ENCODE data around the gene RNF220. TPM values are rescaled to one million over a fixed set of nuclear protein-coding genes. Genes with fewer than 3 reads are reported as not detected.

RNF220 gene
- total and polyA plus RNA-seq, 11 donors = 54.2 to 108 (median 62.4) TPM

GRCh38 chr1:44496541-44497171 is 91.6 kb downstream of the RNF220 start:
- H3K9me3 ChIP-seq = no peaks in the 10 kb centered on the region
- 49 to 59% (median 51%) methylated on average over 6 of the region's 6 CpGs for WGBS, 4 donors
- H3K4me3 ChIP-seq = no peak overlapping the region
- peaks cover 0 to 33% (median 9%) of the 10 kb centered on the region in 12 donors for H3K4me1 ChIP-seq
- no peaks in the 10 kb centered on the region for H3K36me3 ChIP-seq
- TF ChIP-seq CTCF (IDR thresholded peaks at IDR 0.05) (no peak), POLR2A (IDR thresholded peaks at IDR 0.05) (no peak)
- peaks cover 0 to 6% (median 0%) of the 10 kb centered on the region in 9 donors for H3K27me3 ChIP-seq
- peak overlapping the region in 4 of 12 donors; percentile 14 to 62 (median 46) for H3K27ac ChIP-seq
- ATAC-seq (peak; percentile 84 to 88 (median 86)), DNase-seq (peak in 4 of 5 donors; percentile 46 to 79 (median 47))
- intact Hi-C loops (cut with DNase I) = loop anchor here in 5 of 10 donors (5.0 kb wide), 4 partner anchors 74 to 279 kb away; no protein-coding TSS in a partner anchor

- no peak overlapping the region for H3K27ac ChIP-seq
- no peaks in the 10 kb centered on the region for H3K9me3 ChIP-seq
- ATAC-seq (no peak), DNase-seq (no peak)
- intact Hi-C loops (cut with DNase I) = loop anchor here in 5 of 10 donors (5.0 kb wide), 4 partner anchors 75 to 280 kb away; no protein-coding TSS in a partner anchor
- 65 to 72% (median 70%) methylated on average over 12 of the region's 12 CpGs for WGBS, 4 donors
- no peak overlapping the region for H3K4me3 ChIP-seq
- H3K36me3 ChIP-seq = no peaks in the 10 kb centered on the region
- H3K4me1 ChIP-seq = peaks cover 0 to 36% (median 9%) of the 10 kb centered on the region in 12 donors
- peaks cover 0 to 6% (median 0%) of the 10 kb centered on the region in 9 donors for H3K27me3 ChIP-seq
- no peak for TF ChIP-seq POLR2A (IDR thresholded peaks at IDR 0.05)
- no peak for TF ChIP-seq CTCF (IDR thresholded peaks at IDR 0.05)
These were observed 92.5 kb downstream of the RNF220 start for GRCh38 chr1:44497422-44498170.

- H3K27me3 ChIP-seq = peaks cover 0 to 6% (median 0%) of the 10 kb centered on the region in 9 donors
- peaks cover 0 to 36% (median 9%) of the 10 kb centered on the region in 12 donors for H3K4me1 ChIP-seq
- intact Hi-C loops (cut with DNase I) = loop anchor here in 5 of 10 donors (5.0 kb wide), 4 partner anchors 77 to 282 kb away; no protein-coding TSS in a partner anchor
- TF ChIP-seq CTCF (IDR thresholded peaks at IDR 0.05) (no peak), POLR2A (IDR thresholded peaks at IDR 0.05) (no peak)
- H3K9me3 ChIP-seq = no peaks in the 10 kb centered on the region
- no peaks in the 10 kb centered on the region for H3K36me3 ChIP-seq
- WGBS, 4 donors = 82 to 91% (median 87%) methylated on average over 3 of the region's 3 CpGs
- H3K27ac ChIP-seq = no peak overlapping the region
- ATAC-seq (peak in 1 of 4 donors; percentile 14), DNase-seq (no peak)
- H3K4me3 ChIP-seq = no peak overlapping the region
These were observed 94.3 kb downstream of the RNF220 start for GRCh38 chr1:44499306-44499705.

Measured in heart left ventricle (tissue), 16 donors.